GM12878 (cell line): ENCODE results near the gene CLECL1. TPM values are rescaled to one million over a fixed set of nuclear protein-coding genes. Genes with fewer than 3 reads are reported as not detected.

Experiments
- BMI1 ChIP-seq: fragments of 450-650 bp; IDR thresholded peaks from 2 replicates; pipeline ENCODE4 v1.6.1; 2016; ENCODE audit warnings: mild to moderate bottlenecking, moderate library complexity, borderline replicate concordance
- CEBPB ChIP-seq, 2 experiments: fragments of 150-350 bp in 1 of 2; IDR thresholded peaks; 2 replicates each; pipeline ENCODE4 v1.6.1; 2012 to 2014; ENCODE audit warnings: low read depth in 2 of 2, low read length in 2 of 2, borderline replicate concordance in 1 of 2, inconsistent platforms in 1 of 2
- CHD2 ChIP-seq: IDR thresholded peaks from 2 replicates; pipeline ENCODE4 v1.6.1; 2011; ENCODE audit warnings: low read depth, low read length, improper control_type of control experiment, borderline replicate concordance
- EZH2 ChIP-seq: IDR thresholded peaks from 2 replicates; pipeline ENCODE4 v1.6.1; 2012; ENCODE audit warnings: low read depth, mild to moderate bottlenecking, control low read depth, inconsistent platforms, low read length, borderline replicate concordance; ENCODE audit not compliant: control insufficient read depth
- FOXM1 ChIP-seq: IDR thresholded peaks from 2 replicates; pipeline ENCODE4 v1.6.1; 2012; ENCODE audit warnings: low read depth, mild to moderate bottlenecking, inconsistent platforms, low read length, moderate library complexity
- LARP7 ChIP-seq: fragments of 450-650 bp; IDR thresholded peaks from 2 replicates; pipeline ENCODE4 v1.6.1; 2017; ENCODE audit warnings: mild to moderate bottlenecking
- NRF1 ChIP-seq: conservative IDR thresholded peaks from 2 replicates; pipeline ENCODE4 v1.6.1; 2011; ENCODE audit warnings: mild to moderate bottlenecking, low read depth, low read length, improper control_type of control experiment
- RBBP5 ChIP-seq: fragments of 200-600 bp; sonication (generic); conservative IDR thresholded peaks from 2 replicates; pipeline ENCODE4 v1.6.1; 2016
- RUNX3 ChIP-seq: IDR thresholded peaks from 2 replicates; pipeline ENCODE4 v1.6.1; 2012; ENCODE audit warnings: low read length, inconsistent platforms
- SREBF2 ChIP-seq: IDR thresholded peaks from 2 replicates; pipeline ENCODE4 v1.6.1; 2012; ENCODE audit warnings: mild to moderate bottlenecking, low read length
- TAF1 ChIP-seq: IDR thresholded peaks from 2 replicates; pipeline ENCODE4 v1.6.1; 2011; ENCODE audit warnings: mild to moderate bottlenecking, low read depth, low read length, borderline replicate concordance
- TARDBP ChIP-seq: IDR thresholded peaks from 2 replicates; pipeline ENCODE4 v1.6.1; 2016; ENCODE audit warnings: borderline replicate concordance
- TCF12 ChIP-seq: IDR thresholded peaks from 2 replicates; pipeline ENCODE4 v1.6.1; 2011; ENCODE audit warnings: low read depth, mild to moderate bottlenecking, low read length
- ZNF384 ChIP-seq: IDR thresholded peaks from 2 replicates; pipeline ENCODE4 v1.6.1; 2012; ENCODE audit warnings: low read depth, mild to moderate bottlenecking, low read length, improper control_type of control experiment, borderline replicate concordance
- ZNF622 ChIP-seq: fragments of 450-650 bp; IDR thresholded peaks from 2 replicates; pipeline ENCODE4 v1.6.1; 2017; ENCODE audit warnings: mild to moderate bottlenecking, inconsistent platforms
- ZSCAN29 ChIP-seq: fragments of 450-650 bp; IDR thresholded peaks from 2 replicates; pipeline ENCODE4 v1.6.1; 2017; ENCODE audit warnings: mild to moderate bottlenecking, moderate library complexity
- polyA plus RNA-seq, 11 experiments: library from polyadenylated mRNA; depleted of rRNA in 4 of 11; unstranded in 6 of 11; stranded (reverse) in 5 of 11; fragments of >200 nt; fragmentation: Nextera tagmentation in 4 of 11; fragmentation: Illumina TruSeq in 1 of 11; extraction: Ambion mirVana in 4 of 11; extraction: Trizol in 1 of 11; gene quantifications; 1 replicate in 1 of 11; 2 replicates in 10 of 11; pipeline versions ENCODE4 v1.2.1 to v1.2.3, GENCODE V29; 2011 to 2016; ENCODE audit warnings: inconsistent platforms in 2 of 11, missing spikeins in 2 of 11, low read depth in 1 of 11
- total RNA-seq, 4 experiments: library from RNA; depleted of rRNA in 3 of 4; stranded (reverse); fragments of >200 nt in 3 of 4; fragmentation: Illumina TruSeq in 1 of 4; extraction: Trizol in 1 of 4; gene quantifications; 2 replicates each; pipeline versions ENCODE4 v1.2.1 to v1.2.3, GENCODE V29; 2013 to 2021
- TF ChIP-seq, protein P1 (sequence below): fragments of 450-650 bp; IDR thresholded peaks from 2 replicates; pipeline ENCODE4 v1.6.1; 2014; ENCODE audit warnings: mild to moderate bottlenecking
- TF ChIP-seq, protein P2 (sequence below): IDR thresholded peaks from 2 replicates; pipeline ENCODE4 v1.6.1; 2011; ENCODE audit warnings: low read depth, mild to moderate bottlenecking, low read length, moderate library complexity, borderline replicate concordance; ENCODE audit errors: extremely low read depth

CLECL1 gene
- total and polyA plus RNA-seq, 10 of the 15 experiments (the other 5 are each of a cell fraction or from before 2014, with no cell fraction given), result 4.6 to 56.5 (median 46.4) TPM

DNA sequence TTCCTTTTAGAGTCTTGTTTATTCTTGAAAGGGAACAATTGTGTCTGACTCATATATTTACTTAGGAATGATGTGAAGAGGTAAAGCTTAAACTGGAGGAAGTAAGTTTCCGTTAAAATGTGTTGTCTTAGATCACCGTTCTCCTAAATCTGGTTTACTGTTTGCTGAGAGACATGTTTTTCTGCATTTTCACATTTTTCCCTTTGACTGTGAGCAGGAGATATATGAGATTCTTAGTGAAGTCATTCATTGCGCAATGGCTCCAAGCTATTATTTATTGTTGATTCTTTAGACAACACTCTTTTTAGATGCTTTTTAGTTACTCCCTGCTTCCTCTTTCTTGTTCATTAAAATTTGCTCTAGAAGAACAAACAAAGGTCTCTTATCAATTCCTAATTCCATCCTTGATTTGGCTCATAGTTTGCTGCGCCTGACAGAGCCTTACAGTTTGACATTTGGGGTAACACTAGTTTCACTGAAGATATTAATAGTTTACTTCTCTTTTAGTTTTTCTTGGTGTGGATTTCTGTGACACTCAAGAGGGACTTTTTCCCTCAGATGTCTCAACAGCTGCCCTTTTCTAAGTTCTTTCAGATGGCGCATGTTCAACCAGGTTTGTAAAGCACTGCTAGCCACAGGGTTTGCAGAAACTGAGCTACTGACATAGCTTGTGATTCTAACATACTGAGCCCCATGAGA is 11.4 kb downstream of the CLECL1 start (continued):
- TF ChIP-seq CEBPB (IDR thresholded peaks at IDR 0.05; ENCODE audit: borderline replicate concordance in 1 of 2, low read depth in 2 of 2, low read length in 2 of 2), result peak in 1 of 2 experiments; percentile 59; a peak in 3 of 4 replicates
- no peak for TF ChIP-seq LARP7
- TF ChIP-seq BMI1, result peak; percentile 49; the same call in 1 of the 2 replicates
- TF ChIP-seq ZNF622, result no peak
- TF ChIP-seq SREBF2, result no peak
- TF ChIP-seq TAF1, result peak; percentile 25; the same call in 1 of the 2 replicates
- no peak for TF ChIP-seq RBBP5
- TF ChIP-seq, protein P1, sequence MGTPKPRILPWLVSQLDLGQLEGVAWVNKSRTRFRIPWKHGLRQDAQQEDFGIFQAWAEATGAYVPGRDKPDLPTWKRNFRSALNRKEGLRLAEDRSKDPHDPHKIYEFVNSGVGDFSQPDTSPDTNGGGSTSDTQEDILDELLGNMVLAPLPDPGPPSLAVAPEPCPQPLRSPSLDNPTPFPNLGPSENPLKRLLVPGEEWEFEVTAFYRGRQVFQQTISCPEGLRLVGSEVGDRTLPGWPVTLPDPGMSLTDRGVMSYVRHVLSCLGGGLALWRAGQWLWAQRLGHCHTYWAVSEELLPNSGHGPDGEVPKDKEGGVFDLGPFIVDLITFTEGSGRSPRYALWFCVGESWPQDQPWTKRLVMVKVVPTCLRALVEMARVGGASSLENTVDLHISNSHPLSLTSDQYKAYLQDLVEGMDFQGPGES, result no peak
- peak; percentile 57 for TF ChIP-seq RUNX3
- no peak for TF ChIP-seq TARDBP
- TF ChIP-seq ZNF384, result no peak
- TF ChIP-seq ZSCAN29, result no peak
- TF ChIP-seq FOXM1, result no peak
- no peak for TF ChIP-seq CHD2
- no peak for TF ChIP-seq EZH2
- TF ChIP-seq TCF12, result peak; percentile 79
- TF ChIP-seq NRF1, result no peak
- TF ChIP-seq, protein P2, sequence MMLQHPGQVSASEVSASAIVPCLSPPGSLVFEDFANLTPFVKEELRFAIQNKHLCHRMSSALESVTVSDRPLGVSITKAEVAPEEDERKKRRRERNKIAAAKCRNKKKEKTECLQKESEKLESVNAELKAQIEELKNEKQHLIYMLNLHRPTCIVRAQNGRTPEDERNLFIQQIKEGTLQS, result no peak
